ENCODE results near the gene ZNF263. TPM values are rescaled to one million over a fixed set of nuclear protein-coding genes. Genes with fewer than 3 reads are reported as not detected.
A peak's percentile ranks its signal among the peaks of the same experiment; 100 is the strongest.

The ZNF263 gene
- polyA plus RNA-seq, 1 of the 3 experiments (the other 2 are of a cell fraction) = 13.7 TPM

DNA sequence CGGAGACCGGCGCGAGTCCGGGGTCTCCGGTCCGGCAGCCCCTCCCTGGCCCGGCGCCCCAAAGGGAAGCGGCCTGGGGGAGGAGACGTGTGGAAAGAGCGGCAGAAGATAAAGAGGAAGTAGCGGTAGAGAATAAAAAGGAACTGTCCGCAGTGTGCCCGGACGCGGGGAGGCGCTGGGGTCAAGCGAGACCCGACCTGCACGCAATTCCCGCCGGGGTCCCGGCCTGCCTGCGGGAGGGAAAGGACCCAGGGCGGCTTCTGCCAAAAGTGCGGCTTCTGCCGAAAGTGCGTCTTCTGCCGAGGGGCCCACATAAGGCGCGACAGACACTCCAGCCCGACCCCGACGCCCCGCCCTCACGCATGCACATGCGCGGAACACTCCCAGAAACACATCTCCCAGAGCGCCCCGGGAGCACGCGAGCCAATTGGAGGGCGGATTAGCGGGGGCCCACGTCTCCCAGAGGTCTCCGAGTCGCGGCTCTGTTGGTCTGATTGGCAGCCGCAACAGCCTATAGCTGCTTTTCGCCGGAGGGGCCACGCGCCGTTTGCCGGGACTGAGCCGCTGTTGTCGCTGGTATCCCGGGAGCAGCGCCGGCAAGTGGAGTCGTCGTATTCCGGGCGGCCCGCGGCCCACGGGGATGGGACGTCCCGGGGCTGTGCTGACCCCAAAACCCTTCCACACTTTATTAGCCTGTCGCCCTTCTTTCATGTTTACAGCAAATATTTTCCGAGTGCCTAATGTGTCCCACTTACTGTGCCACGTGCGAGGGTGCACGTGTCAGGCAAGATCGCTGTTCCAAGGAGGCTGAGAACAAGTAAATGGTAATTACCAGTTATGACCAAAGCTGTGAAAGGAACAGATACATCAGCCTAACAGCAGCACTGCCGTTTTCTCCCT, 18.9 kb upstream of the ZNF263 start:
- Histone ChIP-seq H3K27ac (ENCODE audit: low read depth in 2 of 2, low read length in 1 of 2) (peak overlapping the region; percentile 78 to 89), H3K36me3 (replicated peaks in 1 of 2; ENCODE audit: control insufficient read depth in 1 of 2, insufficient read depth in 2 of 2, low read length in 1 of 2) (no peaks in the 10 kb centered on the region), H3K79me2 (ENCODE audit: insufficient read depth) (no peaks in the 10 kb centered on the region), H3K9me3 (no peaks in the 10 kb centered on the region), H3K4me1 (ENCODE audit: control insufficient read depth in 1 of 2, insufficient read depth in 2 of 2, low read depth in 1 of 2, low read length in 1 of 2) (peaks cover 0 to 5% of the 10 kb centered on the region in 2 experiments; a peak in 1 of 4 replicates), H3K4me3 (ENCODE audit: low read depth in 2 of 2, low read length in 1 of 2) (peak overlapping the region; percentile 69 to 79), H3F3A (replicated peaks; ENCODE audit: insufficient read depth) (peaks cover 9% of the 10 kb centered on the region), H3K4me2 (peak overlapping the region; percentile 98), H3K9ac (peak overlapping the region; percentile 74; the same call in 1 of the 2 replicates), H4K20me1 (ENCODE audit: insufficient read depth) (no peaks in the 10 kb centered on the region), H2AFZ (ENCODE audit: low read depth) (peak overlapping the region; percentile 93), H3K27me3 (ENCODE audit: insufficient read depth) (no peaks in the 10 kb centered on the region; the same call in 1 of the 2 replicates), H3K9me2 (no peaks in the 10 kb centered on the region)
- DNase-seq = peak; percentile 99
- 13% methylated on average over 49 of the region's 77 CpGs for WGBS (ENCODE audit: low lambda C conversion rate)
- ChIA-PET CTCF (interaction anchor here (1.0 to 2.1 kb wide), 4 partner anchors 10 to 20 kb away, joined by 3 to 5 read pairs (median 3); no protein-coding TSS in a partner anchor), POLR2A (interaction anchor here (0.6 to 1.3 kb wide), 2 partner anchors 12 to 18 kb away, joined by 4 to 5 read pairs; no protein-coding TSS in a partner anchor)
- TF ChIP-seq, protein P1, sequence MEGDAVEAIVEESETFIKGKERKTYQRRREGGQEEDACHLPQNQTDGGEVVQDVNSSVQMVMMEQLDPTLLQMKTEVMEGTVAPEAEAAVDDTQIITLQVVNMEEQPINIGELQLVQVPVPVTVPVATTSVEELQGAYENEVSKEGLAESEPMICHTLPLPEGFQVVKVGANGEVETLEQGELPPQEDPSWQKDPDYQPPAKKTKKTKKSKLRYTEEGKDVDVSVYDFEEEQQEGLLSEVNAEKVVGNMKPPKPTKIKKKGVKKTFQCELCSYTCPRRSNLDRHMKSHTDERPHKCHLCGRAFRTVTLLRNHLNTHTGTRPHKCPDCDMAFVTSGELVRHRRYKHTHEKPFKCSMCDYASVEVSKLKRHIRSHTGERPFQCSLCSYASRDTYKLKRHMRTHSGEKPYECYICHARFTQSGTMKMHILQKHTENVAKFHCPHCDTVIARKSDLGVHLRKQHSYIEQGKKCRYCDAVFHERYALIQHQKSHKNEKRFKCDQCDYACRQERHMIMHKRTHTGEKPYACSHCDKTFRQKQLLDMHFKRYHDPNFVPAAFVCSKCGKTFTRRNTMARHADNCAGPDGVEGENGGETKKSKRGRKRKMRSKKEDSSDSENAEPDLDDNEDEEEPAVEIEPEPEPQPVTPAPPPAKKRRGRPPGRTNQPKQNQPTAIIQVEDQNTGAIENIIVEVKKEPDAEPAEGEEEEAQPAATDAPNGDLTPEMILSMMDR (IDR thresholded peaks at IDR 0.05) = peak; percentile 44
- TF ChIP-seq NRF1 (IDR thresholded peaks at IDR 0.05; ENCODE audit: low read depth, low read length) (peak; percentile 82), FOXJ3 (CRISPR knock-in tag; IDR thresholded peaks at IDR 0.05) (no peak), RXRA (IDR thresholded peaks at IDR 0.05; ENCODE audit: borderline replicate concordance, low read depth) (no peak), GATA2 (CRISPR knock-in tag; IDR thresholded peaks at IDR 0.05) (no peak), POLR2AphosphoS5 (IDR thresholded peaks at IDR 0.05; ENCODE audit: low read depth, low read length) (peak; percentile 70), FOXM1 (IDR thresholded peaks at IDR 0.05; ENCODE audit: low read depth) (no peak), FOSL2 (IDR thresholded peaks at IDR 0.05; ENCODE audit: borderline replicate concordance, low read depth) (no peak), MXI1 (IDR thresholded peaks at IDR 0.05; ENCODE audit: low read depth, low read length) (peak; percentile 97), RFX5 (IDR thresholded peaks at IDR 0.05; ENCODE audit: low read length) (no peak; the same call in 1 of the 2 replicates), SMC3 (IDR thresholded peaks at IDR 0.05; ENCODE audit: low read depth, low read length) (peak; percentile 6; the same call in 1 of the 2 replicates), ELF1 (IDR thresholded peaks at IDR 0.05) (peak; percentile 36; the same call in 1 of the 2 replicates), GABPA (IDR thresholded peaks at IDR 0.05; ENCODE audit: low read depth) (peak; percentile 20; the same call in 1 of the 2 replicates), TAF1 (IDR thresholded peaks at IDR 0.05; ENCODE audit: borderline replicate concordance, low read depth, low read length) (peak; percentile 31; the same call in 1 of the 2 replicates), YY1 (IDR thresholded peaks at IDR 0.05; ENCODE audit: low read depth) (no peak), EZH2phosphoT487 (IDR thresholded peaks at IDR 0.05; ENCODE audit: borderline replicate concordance, low read depth) (no peak)
- TF ChIP-seq, protein P2, sequence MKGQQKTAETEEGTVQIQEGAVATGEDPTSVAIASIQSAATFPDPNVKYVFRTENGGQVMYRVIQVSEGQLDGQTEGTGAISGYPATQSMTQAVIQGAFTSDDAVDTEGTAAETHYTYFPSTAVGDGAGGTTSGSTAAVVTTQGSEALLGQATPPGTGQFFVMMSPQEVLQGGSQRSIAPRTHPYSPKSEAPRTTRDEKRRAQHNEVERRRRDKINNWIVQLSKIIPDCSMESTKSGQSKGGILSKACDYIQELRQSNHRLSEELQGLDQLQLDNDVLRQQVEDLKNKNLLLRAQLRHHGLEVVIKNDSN (IDR thresholded peaks at IDR 0.05; ENCODE audit: borderline replicate concordance, low read depth) = peak; percentile 69; the same call in 1 of the 2 replicates
- TF ChIP-seq, protein P3, sequence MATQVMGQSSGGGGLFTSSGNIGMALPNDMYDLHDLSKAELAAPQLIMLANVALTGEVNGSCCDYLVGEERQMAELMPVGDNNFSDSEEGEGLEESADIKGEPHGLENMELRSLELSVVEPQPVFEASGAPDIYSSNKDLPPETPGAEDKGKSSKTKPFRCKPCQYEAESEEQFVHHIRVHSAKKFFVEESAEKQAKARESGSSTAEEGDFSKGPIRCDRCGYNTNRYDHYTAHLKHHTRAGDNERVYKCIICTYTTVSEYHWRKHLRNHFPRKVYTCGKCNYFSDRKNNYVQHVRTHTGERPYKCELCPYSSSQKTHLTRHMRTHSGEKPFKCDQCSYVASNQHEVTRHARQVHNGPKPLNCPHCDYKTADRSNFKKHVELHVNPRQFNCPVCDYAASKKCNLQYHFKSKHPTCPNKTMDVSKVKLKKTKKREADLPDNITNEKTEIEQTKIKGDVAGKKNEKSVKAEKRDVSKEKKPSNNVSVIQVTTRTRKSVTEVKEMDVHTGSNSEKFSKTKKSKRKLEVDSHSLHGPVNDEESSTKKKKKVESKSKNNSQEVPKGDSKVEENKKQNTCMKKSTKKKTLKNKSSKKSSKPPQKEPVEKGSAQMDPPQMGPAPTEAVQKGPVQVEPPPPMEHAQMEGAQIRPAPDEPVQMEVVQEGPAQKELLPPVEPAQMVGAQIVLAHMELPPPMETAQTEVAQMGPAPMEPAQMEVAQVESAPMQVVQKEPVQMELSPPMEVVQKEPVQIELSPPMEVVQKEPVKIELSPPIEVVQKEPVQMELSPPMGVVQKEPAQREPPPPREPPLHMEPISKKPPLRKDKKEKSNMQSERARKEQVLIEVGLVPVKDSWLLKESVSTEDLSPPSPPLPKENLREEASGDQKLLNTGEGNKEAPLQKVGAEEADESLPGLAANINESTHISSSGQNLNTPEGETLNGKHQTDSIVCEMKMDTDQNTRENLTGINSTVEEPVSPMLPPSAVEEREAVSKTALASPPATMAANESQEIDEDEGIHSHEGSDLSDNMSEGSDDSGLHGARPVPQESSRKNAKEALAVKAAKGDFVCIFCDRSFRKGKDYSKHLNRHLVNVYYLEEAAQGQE (IDR thresholded peaks at IDR 0.05; ENCODE audit: low read depth, low read length) = no peak
- TF ChIP-seq, protein P4, sequence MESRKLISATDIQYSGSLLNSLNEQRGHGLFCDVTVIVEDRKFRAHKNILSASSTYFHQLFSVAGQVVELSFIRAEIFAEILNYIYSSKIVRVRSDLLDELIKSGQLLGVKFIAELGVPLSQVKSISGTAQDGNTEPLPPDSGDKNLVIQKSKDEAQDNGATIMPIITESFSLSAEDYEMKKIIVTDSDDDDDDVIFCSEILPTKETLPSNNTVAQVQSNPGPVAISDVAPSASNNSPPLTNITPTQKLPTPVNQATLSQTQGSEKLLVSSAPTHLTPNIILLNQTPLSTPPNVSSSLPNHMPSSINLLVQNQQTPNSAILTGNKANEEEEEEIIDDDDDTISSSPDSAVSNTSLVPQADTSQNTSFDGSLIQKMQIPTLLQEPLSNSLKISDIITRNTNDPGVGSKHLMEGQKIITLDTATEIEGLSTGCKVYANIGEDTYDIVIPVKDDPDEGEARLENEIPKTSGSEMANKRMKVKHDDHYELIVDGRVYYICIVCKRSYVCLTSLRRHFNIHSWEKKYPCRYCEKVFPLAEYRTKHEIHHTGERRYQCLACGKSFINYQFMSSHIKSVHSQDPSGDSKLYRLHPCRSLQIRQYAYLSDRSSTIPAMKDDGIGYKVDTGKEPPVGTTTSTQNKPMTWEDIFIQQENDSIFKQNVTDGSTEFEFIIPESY (IDR thresholded peaks at IDR 0.05; ENCODE audit: borderline replicate concordance, low read depth) = no peak
- TF ChIP-seq, protein P5, sequence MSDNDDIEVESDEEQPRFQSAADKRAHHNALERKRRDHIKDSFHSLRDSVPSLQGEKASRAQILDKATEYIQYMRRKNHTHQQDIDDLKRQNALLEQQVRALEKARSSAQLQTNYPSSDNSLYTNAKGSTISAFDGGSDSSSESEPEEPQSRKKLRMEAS (IDR thresholded peaks at IDR 0.05; ENCODE audit: low read depth) = peak; percentile 98
- TF ChIP-seq, protein P6, sequence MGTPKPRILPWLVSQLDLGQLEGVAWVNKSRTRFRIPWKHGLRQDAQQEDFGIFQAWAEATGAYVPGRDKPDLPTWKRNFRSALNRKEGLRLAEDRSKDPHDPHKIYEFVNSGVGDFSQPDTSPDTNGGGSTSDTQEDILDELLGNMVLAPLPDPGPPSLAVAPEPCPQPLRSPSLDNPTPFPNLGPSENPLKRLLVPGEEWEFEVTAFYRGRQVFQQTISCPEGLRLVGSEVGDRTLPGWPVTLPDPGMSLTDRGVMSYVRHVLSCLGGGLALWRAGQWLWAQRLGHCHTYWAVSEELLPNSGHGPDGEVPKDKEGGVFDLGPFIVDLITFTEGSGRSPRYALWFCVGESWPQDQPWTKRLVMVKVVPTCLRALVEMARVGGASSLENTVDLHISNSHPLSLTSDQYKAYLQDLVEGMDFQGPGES (IDR thresholded peaks at IDR 0.05; ENCODE audit: low read depth, low read length) = no peak; the same call in 1 of the 2 replicates

All from SK-N-SH (cell line).